ENCODE measurements around the gene GPHN.

The GPHN gene

DNA sequence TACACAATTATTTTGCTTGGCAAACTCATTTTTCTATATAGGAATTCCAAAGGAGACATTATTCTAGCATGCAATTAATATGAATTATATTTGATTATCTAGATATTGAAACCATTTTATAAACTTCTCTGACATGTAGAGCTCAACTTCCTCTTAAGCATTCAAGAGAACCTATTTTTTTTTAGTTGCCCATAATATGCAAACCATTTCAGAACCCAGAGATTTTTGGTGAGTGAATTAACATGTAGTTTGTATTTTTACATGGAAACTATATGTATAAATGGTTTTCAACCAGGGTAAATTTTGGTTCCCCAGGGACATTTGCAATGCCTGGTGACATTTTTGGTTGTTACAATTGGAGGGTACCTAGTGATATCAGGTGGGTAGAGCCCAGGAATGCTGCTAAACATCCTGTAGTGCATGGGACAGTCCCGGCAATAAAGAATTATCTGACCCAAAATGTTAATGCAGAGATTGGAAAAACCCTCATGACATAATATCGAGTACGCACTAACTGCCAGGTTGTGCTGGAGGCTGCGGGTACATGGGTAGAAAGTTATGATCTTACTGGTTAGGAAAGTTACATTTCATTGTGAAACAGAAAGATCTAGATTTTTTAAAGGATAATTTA lies 342.4 kb downstream of the GPHN start:
- no peaks in the 10 kb centered on the region for H3K36me3 ChIP-seq (ENCODE audit: control insufficient read depth, insufficient read depth, low read length)
- H3K4me1 ChIP-seq (ENCODE audit: control insufficient read depth, insufficient read depth, low read length), result no peaks in the 10 kb centered on the region
- no peaks in the 10 kb centered on the region for H3K27me3 ChIP-seq (ENCODE audit: control insufficient read depth, insufficient read depth, low read length)
- no peak overlapping the region for H3K9ac ChIP-seq (ENCODE audit: low read depth, low read length)
- H3K9me3 ChIP-seq (ENCODE audit: control insufficient read depth, insufficient read depth, low read length), result no peaks in the 10 kb centered on the region
- H3K27ac ChIP-seq (ENCODE audit: low read depth, low read length), result no peak overlapping the region
- no peak overlapping the region for H3K4me3 ChIP-seq (ENCODE audit: low read depth, low read length)

DNA sequence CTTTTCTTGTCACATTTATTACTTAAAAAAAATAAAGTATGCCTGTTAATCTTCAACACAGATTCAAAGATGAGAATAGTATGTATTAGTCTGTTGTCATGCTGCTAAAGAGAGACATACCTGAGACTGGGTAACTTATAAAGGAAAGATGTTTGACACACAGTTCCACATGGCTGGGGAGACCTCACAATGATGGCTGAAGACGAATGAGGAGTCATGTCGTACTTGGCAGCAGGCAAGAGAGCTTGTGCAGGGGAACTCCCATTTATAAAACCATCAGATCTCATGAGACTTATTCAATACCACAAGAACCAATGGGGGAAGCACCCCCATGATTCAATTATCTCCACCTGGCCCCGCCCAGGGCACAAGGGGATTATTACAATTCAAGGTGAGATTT lies 345.4 kb downstream of the GPHN start:
- Histone ChIP-seq H3K36me3 (ENCODE audit: control insufficient read depth, insufficient read depth, low read length) (no peaks in the 10 kb centered on the region), H3K4me3 (ENCODE audit: low read depth, low read length) (no peak overlapping the region), H3K4me1 (ENCODE audit: control insufficient read depth, insufficient read depth, low read length) (no peaks in the 10 kb centered on the region), H3K9ac (ENCODE audit: low read depth, low read length) (no peak overlapping the region), H3K9me3 (ENCODE audit: control insufficient read depth, insufficient read depth, low read length) (no peaks in the 10 kb centered on the region), H3K27me3 (ENCODE audit: control insufficient read depth, insufficient read depth, low read length) (no peaks in the 10 kb centered on the region), H3K27ac (ENCODE audit: low read depth, low read length) (no peak overlapping the region)

DNA sequence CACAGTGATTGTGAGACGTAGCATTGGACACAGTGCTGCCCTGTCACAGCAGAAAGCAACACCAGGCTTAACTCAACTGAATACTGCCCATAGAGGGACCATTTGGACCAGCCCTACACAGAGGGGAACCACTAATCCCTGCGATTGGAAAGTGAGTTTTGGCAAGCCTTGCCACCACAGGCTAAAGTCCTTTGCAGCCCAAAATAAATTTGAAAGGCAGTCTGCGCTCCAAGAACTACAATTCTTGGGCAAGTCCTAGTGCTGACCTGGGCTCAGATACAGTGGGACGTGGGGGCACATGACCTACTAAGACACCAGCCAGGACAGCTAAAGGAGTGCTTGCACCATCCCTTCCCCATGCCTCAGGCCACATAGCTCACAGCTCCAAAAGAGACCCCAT lies 349.9 kb downstream of the GPHN start:
- H3K27ac ChIP-seq (ENCODE audit: low read depth, low read length), result no peak overlapping the region
- H3K4me1 ChIP-seq (ENCODE audit: control insufficient read depth, insufficient read depth, low read length), result no peaks in the 10 kb centered on the region
- no peak overlapping the region for H3K9ac ChIP-seq (ENCODE audit: low read depth, low read length)
- H3K9me3 ChIP-seq (ENCODE audit: control insufficient read depth, insufficient read depth, low read length), result peaks cover 11% of the 10 kb centered on the region
- no peaks in the 10 kb centered on the region for H3K27me3 ChIP-seq (ENCODE audit: control insufficient read depth, insufficient read depth, low read length)
- H3K36me3 ChIP-seq (ENCODE audit: control insufficient read depth, insufficient read depth, low read length), result no peaks in the 10 kb centered on the region
- no peak overlapping the region for H3K4me3 ChIP-seq (ENCODE audit: low read depth, low read length)

DNA sequence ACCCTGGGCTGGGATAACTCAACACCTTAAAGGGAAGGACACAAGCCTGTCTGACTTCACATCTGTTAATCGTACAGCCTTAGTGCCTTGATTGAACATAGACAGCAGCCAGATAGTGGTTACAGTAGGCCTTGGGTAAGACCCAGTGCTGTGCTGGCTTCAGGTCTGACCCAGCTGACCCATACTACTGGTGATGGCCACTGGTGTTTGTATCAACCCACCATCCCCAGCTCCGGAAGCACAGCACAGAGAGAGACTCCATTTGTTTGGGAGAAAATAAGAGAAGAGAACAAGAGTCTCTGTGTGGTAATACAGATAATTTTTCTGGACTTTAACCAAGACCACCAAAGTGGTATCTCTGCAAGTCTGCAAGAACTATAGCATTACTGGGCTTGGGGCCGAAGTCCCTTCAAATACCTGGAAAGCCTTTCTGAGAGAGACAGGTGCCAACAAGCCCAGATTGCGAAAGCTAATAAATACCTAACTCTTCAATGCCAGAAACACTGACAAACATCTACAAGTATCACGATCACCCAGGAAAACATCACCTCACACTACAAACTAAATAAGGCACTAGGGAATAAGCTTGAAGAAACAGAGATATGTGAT lies 351.2 kb downstream of the GPHN start:
- Histone ChIP-seq H3K4me3 (ENCODE audit: low read depth, low read length) (no peak overlapping the region), H3K27ac (ENCODE audit: low read depth, low read length) (no peak overlapping the region), H3K9ac (ENCODE audit: low read depth, low read length) (no peak overlapping the region), H3K27me3 (ENCODE audit: control insufficient read depth, insufficient read depth, low read length) (no peaks in the 10 kb centered on the region), H3K9me3 (ENCODE audit: control insufficient read depth, insufficient read depth, low read length) (peaks cover 11% of the 10 kb centered on the region), H3K36me3 (ENCODE audit: control insufficient read depth, insufficient read depth, low read length) (no peaks in the 10 kb centered on the region), H3K4me1 (ENCODE audit: control insufficient read depth, insufficient read depth, low read length) (no peaks in the 10 kb centered on the region)

DNA sequence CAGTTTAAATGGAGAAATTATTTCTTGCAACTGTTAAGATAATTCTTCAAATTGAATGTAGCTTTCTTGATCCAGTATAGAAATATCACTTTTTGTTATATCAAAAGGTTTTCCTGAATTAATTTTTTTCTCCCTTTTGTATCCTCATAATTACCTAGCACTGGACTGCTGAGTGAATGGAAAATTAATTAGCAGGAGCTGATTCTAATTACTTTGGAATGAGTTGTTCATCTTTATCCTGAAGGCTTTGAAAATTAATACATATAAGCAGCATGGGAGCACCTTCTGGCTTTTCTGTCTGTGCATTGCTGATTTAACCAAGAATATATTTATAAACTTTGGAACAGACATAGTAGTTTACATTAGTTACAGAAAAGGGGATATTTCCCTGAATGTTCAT lies 373.6 kb downstream of the GPHN start:
- H3K27ac ChIP-seq (ENCODE audit: low read depth, low read length), result no peak overlapping the region
- H3K4me1 ChIP-seq (ENCODE audit: control insufficient read depth, insufficient read depth, low read length), result no peaks in the 10 kb centered on the region
- no peak overlapping the region for H3K9ac ChIP-seq (ENCODE audit: low read depth, low read length)
- H3K4me3 ChIP-seq (ENCODE audit: low read depth, low read length), result no peak overlapping the region
- H3K27me3 ChIP-seq (ENCODE audit: control insufficient read depth, insufficient read depth, low read length), result no peaks in the 10 kb centered on the region
- H3K9me3 ChIP-seq (ENCODE audit: control insufficient read depth, insufficient read depth, low read length), result no peaks in the 10 kb centered on the region
- no peaks in the 10 kb centered on the region for H3K36me3 ChIP-seq (ENCODE audit: control insufficient read depth, insufficient read depth, low read length)

DNA sequence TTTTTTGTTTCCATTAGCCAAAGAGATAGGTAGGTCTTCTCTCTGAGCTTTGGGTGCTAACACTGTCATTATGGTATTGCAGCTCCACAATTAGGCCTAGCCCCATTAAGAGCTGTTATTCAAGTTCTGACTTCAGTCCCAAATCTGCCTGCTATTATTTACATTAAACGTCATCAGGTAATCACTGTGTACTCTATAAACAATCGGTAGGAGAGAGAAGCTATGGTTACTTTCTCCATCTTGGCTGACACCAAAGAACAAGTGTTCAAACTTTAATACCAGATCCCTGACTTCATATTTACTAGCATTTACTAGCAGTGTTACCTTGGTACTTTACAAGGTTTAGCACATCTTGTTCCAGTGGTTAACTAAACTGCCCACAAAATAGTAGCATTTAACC lies 376.2 kb downstream of the GPHN start:
- H3K36me3 ChIP-seq (ENCODE audit: control insufficient read depth, insufficient read depth, low read length), result no peaks in the 10 kb centered on the region
- H3K27ac ChIP-seq (ENCODE audit: low read depth, low read length), result no peak overlapping the region
- H3K9ac ChIP-seq (ENCODE audit: low read depth, low read length), result no peak overlapping the region
- H3K27me3 ChIP-seq (ENCODE audit: control insufficient read depth, insufficient read depth, low read length), result no peaks in the 10 kb centered on the region
- H3K4me3 ChIP-seq (ENCODE audit: low read depth, low read length), result no peak overlapping the region
- H3K4me1 ChIP-seq (ENCODE audit: control insufficient read depth, insufficient read depth, low read length), result no peaks in the 10 kb centered on the region
- no peaks in the 10 kb centered on the region for H3K9me3 ChIP-seq (ENCODE audit: control insufficient read depth, insufficient read depth, low read length)

DNA sequence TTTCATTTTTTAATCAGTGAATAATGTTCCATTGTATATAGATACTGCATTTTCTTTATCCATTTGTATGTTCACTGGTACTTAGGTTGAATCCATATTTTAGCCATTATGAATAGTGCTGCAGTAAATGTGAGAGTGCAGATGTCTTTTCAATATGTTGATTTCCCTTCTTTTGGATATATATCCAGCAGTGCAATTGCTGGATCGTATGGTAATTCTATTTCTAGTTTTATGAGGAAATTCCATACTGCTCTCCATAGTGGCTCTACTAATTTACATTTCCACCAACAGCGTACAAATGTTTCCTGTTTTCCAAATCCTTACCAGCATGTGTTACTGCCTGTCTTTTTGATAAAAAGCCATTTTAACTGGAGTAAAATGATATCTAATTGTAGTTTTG lies 392.8 kb downstream of the GPHN start:
- H3K36me3 ChIP-seq (ENCODE audit: control insufficient read depth, insufficient read depth, low read length), result no peaks in the 10 kb centered on the region
- H3K4me1 ChIP-seq (ENCODE audit: control insufficient read depth, insufficient read depth, low read length), result no peaks in the 10 kb centered on the region
- H3K9ac ChIP-seq (ENCODE audit: low read depth, low read length), result no peak overlapping the region
- H3K27me3 ChIP-seq (ENCODE audit: control insufficient read depth, insufficient read depth, low read length), result no peaks in the 10 kb centered on the region
- no peaks in the 10 kb centered on the region; the same call in 1 of the 2 replicates for H3K9me3 ChIP-seq (ENCODE audit: control insufficient read depth, insufficient read depth, low read length)
- H3K4me3 ChIP-seq (ENCODE audit: low read depth, low read length), result no peak overlapping the region
- H3K27ac ChIP-seq (ENCODE audit: low read depth, low read length), result no peak overlapping the region

DNA sequence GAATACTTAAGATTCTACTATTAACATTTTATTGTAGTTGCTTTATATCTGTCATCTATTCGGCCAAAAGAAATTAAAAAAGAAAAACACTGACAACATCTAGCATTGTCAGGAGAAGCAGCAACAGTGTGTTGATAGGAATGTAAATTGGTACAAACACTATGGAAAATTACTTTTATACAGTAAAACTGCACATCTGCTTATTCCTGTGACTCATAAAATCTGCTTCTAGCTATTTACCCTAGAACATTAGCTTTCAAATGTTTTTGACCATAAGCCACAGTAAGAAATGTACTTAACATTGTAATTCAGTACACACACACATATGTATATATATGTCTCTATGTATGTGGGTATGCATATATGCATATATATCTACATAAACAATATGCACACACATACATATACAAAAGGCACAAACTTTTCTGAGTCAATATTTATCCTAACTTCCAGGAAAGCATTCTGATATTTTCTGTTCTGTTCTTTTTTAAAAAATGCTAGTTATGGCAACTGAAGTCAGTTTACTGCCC lies 402.4 kb downstream of the GPHN start:
- no peaks in the 10 kb centered on the region for H3K27me3 ChIP-seq (ENCODE audit: control insufficient read depth, insufficient read depth, low read length)
- no peak overlapping the region for H3K9ac ChIP-seq (ENCODE audit: low read depth, low read length)
- H3K4me1 ChIP-seq (ENCODE audit: control insufficient read depth, insufficient read depth, low read length), result no peaks in the 10 kb centered on the region
- no peak overlapping the region for H3K4me3 ChIP-seq (ENCODE audit: low read depth, low read length)
- no peaks in the 10 kb centered on the region for H3K36me3 ChIP-seq (ENCODE audit: control insufficient read depth, insufficient read depth, low read length)
- H3K9me3 ChIP-seq (ENCODE audit: control insufficient read depth, insufficient read depth, low read length), result no peaks in the 10 kb centered on the region
- H3K27ac ChIP-seq (ENCODE audit: low read depth, low read length), result no peak overlapping the region

DNA sequence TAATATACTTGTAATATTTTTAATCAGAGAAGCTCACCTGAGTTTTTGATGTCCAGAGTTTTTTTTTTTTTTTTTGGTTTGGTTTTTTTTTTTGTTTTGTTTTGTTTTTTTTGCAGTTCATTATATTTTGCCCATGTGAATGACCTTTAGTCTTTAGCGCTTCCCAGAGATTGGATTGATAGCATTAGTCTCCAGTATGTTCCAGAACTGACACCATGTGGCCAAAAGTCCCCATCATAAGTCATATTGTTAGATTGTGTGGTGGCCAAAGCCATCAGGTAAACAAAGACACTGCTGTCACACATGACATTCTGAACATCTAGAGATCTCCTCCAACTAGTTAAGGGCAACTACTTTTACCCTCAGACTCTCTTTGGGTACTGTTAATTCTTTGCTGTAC lies 408.5 kb downstream of the GPHN start:
- Histone ChIP-seq H3K27me3 (ENCODE audit: control insufficient read depth, insufficient read depth, low read length) (no peaks in the 10 kb centered on the region), H3K4me3 (ENCODE audit: low read depth, low read length) (no peak overlapping the region), H3K27ac (ENCODE audit: low read depth, low read length) (no peak overlapping the region)

DNA sequence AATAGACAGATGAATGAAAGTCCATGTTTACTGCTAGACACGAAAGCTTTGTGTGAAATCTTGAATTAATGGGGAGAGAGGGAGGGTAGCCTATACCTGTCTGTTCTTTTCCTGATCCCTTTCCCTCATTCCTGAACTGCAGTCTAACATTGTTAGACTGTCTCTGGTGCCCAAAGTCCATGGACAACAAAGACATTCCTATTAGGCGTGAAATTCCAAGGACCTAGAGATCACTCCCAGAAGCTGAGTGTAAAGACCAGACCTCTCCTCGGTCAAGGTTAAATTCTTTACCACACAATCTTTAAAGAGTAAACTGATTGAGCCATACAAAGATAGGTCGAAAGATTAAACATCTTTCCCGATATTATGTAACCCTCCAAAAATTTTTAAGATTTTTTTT lies 410.6 kb downstream of the GPHN start:
- H3K9me3 ChIP-seq (ENCODE audit: control insufficient read depth, insufficient read depth, low read length), result no peaks in the 10 kb centered on the region
- no peaks in the 10 kb centered on the region for H3K4me1 ChIP-seq (ENCODE audit: control insufficient read depth, insufficient read depth, low read length)
- H3K36me3 ChIP-seq (ENCODE audit: control insufficient read depth, insufficient read depth, low read length), result no peaks in the 10 kb centered on the region
- no peak overlapping the region for H3K4me3 ChIP-seq (ENCODE audit: low read depth, low read length)
- no peaks in the 10 kb centered on the region for H3K27me3 ChIP-seq (ENCODE audit: control insufficient read depth, insufficient read depth, low read length)
- no peak overlapping the region for H3K9ac ChIP-seq (ENCODE audit: low read depth, low read length)
- no peak overlapping the region for H3K27ac ChIP-seq (ENCODE audit: low read depth, low read length)

More for the DNA sequence above, 408.5 kb downstream of the GPHN start:
- Histone ChIP-seq H3K36me3 (ENCODE audit: control insufficient read depth, insufficient read depth, low read length) (no peaks in the 10 kb centered on the region), H3K9ac (ENCODE audit: low read depth, low read length) (no peak overlapping the region), H3K9me3 (ENCODE audit: control insufficient read depth, insufficient read depth, low read length) (no peaks in the 10 kb centered on the region), H3K4me1 (ENCODE audit: control insufficient read depth, insufficient read depth, low read length) (no peaks in the 10 kb centered on the region)

DNA sequence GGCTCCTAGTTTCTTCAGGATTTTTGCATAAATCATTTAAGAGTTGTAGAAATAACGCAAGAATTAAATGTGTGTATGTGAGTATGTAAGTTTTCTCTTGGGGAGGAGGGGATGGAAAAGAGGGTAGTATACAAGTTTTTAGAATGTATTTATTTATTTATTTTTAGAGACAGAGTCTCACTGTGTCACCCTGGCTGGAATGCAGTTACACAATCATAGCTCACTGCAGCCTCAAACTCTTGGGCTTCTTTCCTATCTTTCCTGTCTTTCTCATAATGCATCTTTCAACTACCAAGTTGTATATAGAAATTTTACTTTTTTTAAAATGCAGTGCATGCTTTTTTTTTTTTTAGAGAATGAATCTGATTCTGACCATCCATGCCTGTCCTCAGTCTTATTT lies 412.2 kb downstream of the GPHN start:
- Histone ChIP-seq H3K9ac (ENCODE audit: low read depth, low read length) (no peak overlapping the region), H3K4me3 (ENCODE audit: low read depth, low read length) (no peak overlapping the region), H3K4me1 (ENCODE audit: control insufficient read depth, insufficient read depth, low read length) (no peaks in the 10 kb centered on the region), H3K9me3 (ENCODE audit: control insufficient read depth, insufficient read depth, low read length) (no peaks in the 10 kb centered on the region), H3K36me3 (ENCODE audit: control insufficient read depth, insufficient read depth, low read length) (no peaks in the 10 kb centered on the region; the same call in 1 of the 2 replicates), H3K27ac (ENCODE audit: low read depth, low read length) (no peak overlapping the region), H3K27me3 (ENCODE audit: control insufficient read depth, insufficient read depth, low read length) (no peaks in the 10 kb centered on the region)

All from HUES48 (cell line).